Central memory CD4-positive, alpha-beta T cell (primary cell): ENCODE measurements around the gene HS6ST3.

ENCODE experiments used
- DNase-seq: peaks from one replicate; pipeline ENCODE4 v3.0.0; 2022

Gene HS6ST3

DNA sequence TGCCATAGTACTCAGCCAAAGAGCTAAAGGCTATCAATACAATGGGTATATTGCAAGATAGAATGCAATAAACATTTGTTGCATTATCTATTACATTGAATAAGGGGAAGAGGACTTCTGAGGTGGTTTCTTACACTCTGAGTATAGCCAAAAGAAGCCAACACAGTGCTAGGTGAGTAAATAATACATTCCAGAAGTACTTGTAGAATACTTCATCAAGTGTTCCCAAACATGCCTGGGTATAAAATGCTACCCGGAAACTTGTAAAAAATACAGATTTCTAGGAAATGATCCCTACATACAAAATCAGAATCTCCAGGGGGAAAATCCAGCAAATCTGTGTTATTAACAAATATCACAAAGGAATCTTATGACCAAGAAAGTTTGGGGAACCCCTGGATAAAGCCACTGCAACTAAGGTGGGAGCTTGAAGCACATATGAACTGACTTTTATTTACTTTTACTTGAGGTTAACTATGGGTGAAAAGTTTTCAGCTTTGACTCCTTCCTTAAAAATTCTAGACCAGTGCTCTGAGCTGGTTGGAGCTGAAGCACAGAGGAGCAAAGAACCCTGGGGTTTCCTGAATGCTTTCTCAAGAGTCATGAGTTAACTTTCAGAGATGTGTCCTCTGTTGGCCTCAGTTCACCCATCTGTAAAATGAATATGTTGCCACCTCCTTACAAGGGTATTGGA lies 768.4 kb downstream of the HS6ST3 start:
- DNase-seq: no peak

GRCh38 chr13:96860882-96861281 lies 771.0 kb downstream of the HS6ST3 start:
- DNase-seq: no peak

DNA sequence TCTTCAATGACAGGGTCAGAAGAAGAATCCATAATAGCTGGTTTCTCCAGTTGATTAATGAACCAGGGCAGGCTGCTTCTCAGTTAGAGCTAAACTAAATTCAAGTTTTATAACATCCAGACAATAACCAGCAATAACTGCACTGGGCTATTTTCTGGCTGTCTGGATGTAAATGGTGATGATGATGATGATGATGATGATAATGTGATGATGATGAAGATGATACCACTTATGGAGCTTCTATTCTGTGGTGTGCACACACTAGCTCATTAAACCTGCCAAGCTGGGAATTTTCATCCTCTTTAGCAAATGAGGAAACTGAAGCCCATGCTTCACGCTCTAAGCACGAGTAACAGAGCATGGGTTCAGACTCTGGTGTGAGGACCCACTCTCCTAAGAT lies 772.2 kb downstream of the HS6ST3 start:
- no peak for DNase-seq

- DNase-seq: no peak
These were observed 773.1 kb downstream of the HS6ST3 start for GRCh38 chr13:96862999-96863398.

DNA sequence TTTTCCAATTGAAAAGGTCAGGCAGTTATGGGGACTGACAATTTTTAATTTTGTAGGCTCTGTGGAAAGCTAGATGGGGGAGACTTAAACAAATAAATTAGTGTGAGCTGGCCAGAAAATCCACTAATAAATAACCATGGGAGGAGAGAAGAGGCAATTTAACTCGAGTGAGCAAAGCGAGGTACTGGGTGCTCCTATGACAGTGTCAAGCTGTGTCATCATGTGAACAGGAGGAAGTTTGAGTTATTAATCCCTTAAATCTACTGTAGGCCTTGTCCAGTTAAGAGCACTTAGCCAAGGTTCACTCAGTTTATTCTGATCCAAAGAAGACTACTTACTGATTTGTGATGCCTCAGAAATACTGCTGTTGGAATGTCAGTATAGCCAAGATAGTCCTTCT lies 781.6 kb downstream of the HS6ST3 start:
- DNase-seq: no peak

- no peak for DNase-seq
These were observed 790.5 kb downstream of the HS6ST3 start for GRCh38 chr13:96880419-96880818.
